GOT3 (cell line): ENCODE data around the gene SCAF1.

Experiments
- DNase-seq: peaks from one replicate; lab custom pipeline; 2025; ENCODE audit warnings: mixed read lengths; lab: John Stamatoyannopoulos, UW

The SCAF1 gene

GRCh38 chr19:49665036-49665350 lies 23.0 kb downstream of the SCAF1 start:
- DNase-seq, result no peak

GRCh38 chr19:49665351-49666119 lies 23.5 kb downstream of the SCAF1 start, which contains the start of the genes BCL2L12 and IRF3:
TSS of gene BCL2L12 (plus strand) at chr19:49665933. CDS start at chr19:49666693, 760 bp downstream.
TSS of gene IRF3 (minus strand) at chr19:49665857. CDS start at chr19:49664838, 1,019 bp downstream.
- peak; percentile 92 for DNase-seq

- DNase-seq, result no peak
Measured at GRCh38 chr19:49666120-49666444, 24.1 kb downstream of the SCAF1 start.

- no peak for DNase-seq
Measured at GRCh38 chr19:49667473-49667872, 25.5 kb downstream of the SCAF1 start.

GRCh38 chr19:49669516-49669915 lies 27.5 kb downstream of the SCAF1 start:
- DNase-seq, result no peak

GRCh38 chr19:49672131-49672919 lies 30.3 kb downstream of the SCAF1 start:
- no peak for DNase-seq

- DNase-seq, result peak; percentile 69
Measured at GRCh38 chr19:49676136-49676783, 34.3 kb downstream of the SCAF1 start.

- peak; percentile 98 for DNase-seq
Measured at GRCh38 chr19:49676784-49677230, 34.8 kb downstream of the SCAF1 start.

- no peak for DNase-seq
Measured at GRCh38 chr19:49677231-49677900, 35.4 kb downstream of the SCAF1 start, which contains the start of gene PRMT1. TSS of gene PRMT1 (plus strand) at chr19:49677271. CDS start at chr19:49677281, 10 bp downstream.

- DNase-seq, result peak; percentile 40
Measured at GRCh38 chr19:49677901-49678674, 36.1 kb downstream of the SCAF1 start.

GRCh38 chr19:49678985-49679770 lies 37.2 kb downstream of the SCAF1 start:
- no peak for DNase-seq

GRCh38 chr19:49679771-49680413 lies 37.9 kb downstream of the SCAF1 start:
- DNase-seq, result no peak

GRCh38 chr19:49680421-49681351 lies 38.7 kb downstream of the SCAF1 start:
- peak; percentile 48 for DNase-seq

GRCh38 chr19:49681830-49682229 lies 39.8 kb downstream of the SCAF1 start:
- no peak for DNase-seq

- DNase-seq, result no peak
Measured at GRCh38 chr19:49682274-49682673, 40.3 kb downstream of the SCAF1 start.

GRCh38 chr19:49683814-49684250 lies 41.8 kb downstream of the SCAF1 start:
- DNase-seq, result no peak

GRCh38 chr19:49684251-49684982 lies 42.4 kb downstream of the SCAF1 start:
- DNase-seq, result no peak

GRCh38 chr19:49684983-49685553 lies 43.1 kb downstream of the SCAF1 start:
- no peak for DNase-seq
